Stimulated activated CD4-positive, alpha-beta T cell treated with anti-CD3 and anti-CD28 coated beads, Interleukin-2, amount 100 ng/mL, for 4 hours (primary cell): Measurements from ENCODE around the gene MOCOS.
"Not testable (repeated sequence)": the region's sequence is repeated elsewhere in the genome, so short reads cannot be mapped to it uniquely, and the experiment has no call there.

ENCODE experiments used
- DNase-seq: peaks from one replicate; pipeline ENCODE4 v3.0.0-alpha.2; 2020; ENCODE audit warnings: low read depth

Gene MOCOS

DNA sequence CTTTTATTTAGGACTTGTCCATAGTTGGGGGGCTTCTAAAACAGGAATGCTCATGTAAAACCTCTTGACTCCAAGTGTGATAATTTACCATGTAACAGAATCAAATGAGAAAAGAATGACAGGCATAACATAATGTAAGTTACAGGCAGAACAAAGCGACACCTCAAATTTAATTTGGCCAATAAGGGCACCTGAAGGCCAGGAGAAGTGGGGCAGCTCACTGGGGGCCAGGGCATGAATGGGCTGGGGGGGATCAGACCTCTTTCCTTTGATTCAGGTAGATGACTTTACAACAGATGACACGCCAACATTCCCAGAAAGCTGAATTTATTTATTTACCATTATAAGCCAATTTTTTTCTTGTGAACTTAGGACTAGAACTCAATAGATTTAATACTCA is 14.5 kb downstream of the MOCOS start:
- DNase-seq = no peak

DNA sequence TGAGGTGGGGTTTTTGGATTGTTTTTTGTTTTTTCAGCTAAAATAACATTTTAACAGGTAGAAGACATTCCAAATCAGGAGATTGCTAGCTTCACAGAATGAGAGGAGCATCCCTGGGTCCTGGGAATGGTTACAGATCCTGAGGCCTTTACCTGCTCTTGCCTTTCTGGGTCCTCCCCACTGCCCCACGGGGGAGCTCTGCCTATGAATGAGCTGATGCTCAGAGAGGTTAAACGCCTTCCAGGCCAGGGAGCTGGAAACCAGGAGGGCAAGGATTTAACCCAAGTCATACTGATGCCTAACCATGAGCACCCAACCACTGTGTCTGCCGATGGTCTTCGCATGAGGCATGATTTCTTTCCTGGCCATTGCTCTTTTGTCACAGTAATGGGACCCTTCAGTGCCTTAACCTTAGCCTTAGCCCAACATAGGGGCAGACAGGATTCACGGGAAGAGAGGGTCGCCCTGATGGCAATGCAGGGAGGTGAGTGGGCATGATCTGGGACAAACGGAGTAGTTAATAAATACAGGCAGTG is 16.1 kb downstream of the MOCOS start:
- no peak for DNase-seq

DNA sequence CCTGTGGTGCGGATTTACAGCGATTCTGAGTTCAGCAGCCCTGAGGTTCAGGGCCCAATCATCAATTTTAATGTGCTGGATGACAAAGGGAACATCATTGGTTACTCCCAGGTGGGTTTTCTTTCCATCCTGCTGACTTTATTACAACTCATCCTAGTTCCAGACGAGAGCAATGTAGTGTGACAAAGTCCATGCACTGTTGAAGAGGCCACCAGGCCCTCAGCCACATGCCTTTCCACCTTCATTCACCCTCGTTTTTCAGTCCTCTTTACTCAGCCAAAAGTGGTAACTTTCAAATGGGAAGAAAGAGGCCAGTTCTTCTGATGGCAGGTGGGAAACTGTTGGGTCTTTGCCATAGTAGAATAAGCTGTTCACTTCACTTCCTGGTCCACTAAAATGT is 17.9 kb downstream of the MOCOS start:
- no peak for DNase-seq

DNA sequence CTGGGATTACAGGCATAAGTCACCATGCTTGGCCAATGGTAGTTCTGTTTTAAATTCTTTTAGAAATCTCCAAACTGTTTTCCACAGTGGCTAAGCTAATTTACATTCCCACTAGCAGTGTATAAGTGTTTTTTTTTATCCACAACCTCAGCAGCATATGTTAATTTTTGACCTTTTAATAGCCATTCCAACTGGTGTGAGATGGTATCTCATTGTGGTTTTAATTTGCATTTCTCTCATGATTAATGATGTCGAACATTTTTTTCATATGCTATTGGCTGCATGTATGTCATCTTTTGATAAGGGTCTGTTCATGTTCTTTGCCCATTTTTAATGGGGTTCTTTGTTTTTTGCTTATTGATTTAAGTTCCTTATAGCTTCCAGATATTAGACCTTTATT is 20.0 kb downstream of the MOCOS start:
- DNase-seq = no peak

DNA sequence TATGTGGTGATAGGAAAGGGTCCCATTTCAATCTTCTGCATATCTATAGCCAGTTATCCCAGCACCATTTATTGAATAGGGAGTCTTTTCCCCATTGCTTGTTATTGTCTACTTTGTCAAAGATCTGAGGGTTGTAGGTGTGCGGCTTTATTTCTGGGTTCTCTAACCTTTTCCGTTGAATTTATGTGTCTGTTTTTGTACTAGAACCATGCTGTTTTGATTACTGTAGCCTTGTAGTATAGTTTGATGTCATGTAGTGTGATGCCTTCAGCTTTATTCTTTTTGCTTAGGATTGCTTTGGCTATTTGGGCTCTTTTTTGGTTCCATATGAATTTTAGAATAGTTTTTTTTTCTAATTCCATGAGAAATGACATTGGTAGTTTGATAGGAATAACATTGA is 20.7 kb downstream of the MOCOS start:
- DNase-seq = not testable (repeated sequence)

DNA sequence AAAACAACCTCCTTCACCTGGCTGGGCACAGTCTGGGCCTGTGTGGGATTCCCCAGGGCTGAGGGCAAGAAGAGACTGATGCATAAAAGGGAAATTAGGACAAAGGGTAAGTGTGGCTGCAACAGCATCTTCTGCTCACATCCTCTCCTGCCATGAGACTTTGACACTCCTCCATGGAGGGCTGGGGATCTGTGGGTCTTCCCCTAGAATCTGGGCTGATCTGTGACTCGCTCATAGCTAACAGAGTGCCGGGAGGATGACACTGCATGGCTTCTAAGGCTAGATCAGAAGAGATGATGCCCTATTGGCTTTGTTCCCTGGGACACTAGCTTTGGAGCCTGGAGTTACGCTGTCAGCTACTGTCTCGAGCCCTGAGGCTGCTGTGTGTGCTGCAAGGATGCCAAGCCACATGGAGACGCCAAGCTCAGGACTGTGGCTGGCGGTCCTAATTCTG is 24.3 kb downstream of the MOCOS start:
- no peak for DNase-seq

DNA sequence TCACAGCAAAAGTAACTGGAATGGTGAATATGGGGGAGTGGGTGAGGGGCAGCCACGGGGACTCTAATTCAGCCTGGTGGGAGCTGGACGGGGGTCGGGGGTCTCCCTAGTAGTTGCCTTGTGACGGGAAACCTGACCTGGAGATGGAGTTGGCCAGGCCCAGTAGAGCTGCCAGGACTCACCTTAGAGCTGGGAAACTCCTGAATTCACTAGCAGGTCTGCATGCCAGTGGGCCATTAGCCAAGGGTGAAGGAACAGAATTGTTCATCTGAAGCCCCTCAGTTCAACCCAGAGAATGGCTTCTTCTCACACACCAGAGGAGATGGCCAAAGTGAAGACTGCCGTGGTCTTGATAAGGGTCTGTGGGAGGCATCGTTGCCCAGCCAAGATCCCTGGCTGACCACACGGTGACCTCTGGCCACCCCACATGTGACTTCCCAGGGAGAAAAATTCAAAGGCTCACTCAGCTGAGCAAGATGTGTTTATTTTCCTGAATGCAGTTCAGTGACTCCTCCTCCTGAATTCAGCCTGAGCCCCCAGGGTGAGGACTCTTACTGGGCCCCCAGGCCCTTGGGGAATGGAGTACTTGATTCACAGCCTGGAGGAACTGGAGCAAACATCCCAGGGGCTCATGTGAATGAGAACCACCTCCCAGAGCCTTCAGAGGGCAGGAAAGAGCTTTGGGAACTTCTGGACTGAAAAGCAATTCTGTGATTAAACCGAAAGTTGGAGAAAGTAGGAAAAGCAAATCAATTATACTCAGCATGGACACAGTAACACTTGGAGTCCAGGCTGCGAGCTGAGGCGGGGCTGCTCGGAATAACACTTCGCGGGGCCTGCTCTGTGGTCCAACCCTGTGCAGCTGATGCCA is 25.2 kb downstream of the MOCOS start:
- DNase-seq = no peak

DNA sequence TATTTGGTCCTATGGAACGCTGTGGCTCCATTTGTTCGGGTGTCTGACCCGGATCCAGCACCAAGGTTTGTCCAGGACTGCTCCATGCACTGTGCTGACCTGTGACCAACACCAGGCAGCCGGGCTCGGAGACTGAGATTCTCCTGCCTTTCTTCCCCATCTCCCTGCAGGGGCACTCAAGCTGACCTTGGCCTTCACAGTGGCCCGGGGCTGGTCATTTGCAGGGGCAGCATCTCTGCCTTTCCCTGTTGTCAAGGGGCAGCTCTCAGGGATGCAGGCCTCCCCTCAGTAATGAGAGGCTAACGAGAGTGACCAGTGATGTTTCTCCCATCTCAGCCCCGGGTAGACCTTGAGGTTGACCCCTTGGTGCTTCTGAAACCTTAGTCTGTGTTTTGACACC is 27.5 kb downstream of the MOCOS start:
- DNase-seq = no peak

DNA sequence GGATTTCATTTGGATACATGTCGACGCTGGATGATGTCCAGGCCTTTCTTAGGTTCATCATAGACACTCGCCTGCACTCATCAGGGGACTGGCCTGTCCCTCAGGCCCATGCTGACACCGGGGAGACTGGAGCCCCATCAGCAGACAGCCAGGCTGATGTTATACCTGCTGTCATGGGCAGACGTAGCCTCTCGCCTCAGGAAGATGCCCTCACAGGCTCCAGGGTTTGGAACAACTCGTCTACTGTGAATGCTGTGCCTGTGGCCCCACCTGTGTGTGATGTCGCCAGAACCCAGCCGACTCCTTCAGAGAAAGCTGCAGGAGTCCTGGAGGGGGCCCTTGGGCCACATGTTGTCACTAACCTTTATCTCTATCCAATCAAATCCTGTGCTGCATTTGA is 28.3 kb downstream of the MOCOS start:
- no peak for DNase-seq

DNA sequence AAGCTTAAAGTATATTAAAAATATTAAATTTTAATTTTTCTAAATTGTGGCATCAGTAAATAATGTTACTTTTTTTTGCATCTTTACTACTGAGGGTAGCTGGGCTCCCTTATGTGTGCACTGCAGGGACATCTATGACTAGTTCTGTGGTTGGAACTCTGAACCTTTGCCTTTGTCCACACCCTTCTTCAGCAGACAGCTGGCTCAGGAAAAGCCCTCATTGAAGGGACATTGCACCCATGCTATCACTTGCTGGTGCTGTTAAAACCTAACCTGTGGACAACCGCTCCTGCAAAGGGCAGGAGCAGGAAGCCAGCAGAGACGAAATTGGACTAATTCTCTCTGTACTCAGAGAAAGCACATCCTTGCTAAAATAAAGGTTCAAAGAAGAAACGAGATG is 30.1 kb downstream of the MOCOS start:
- DNase-seq = no peak

DNA sequence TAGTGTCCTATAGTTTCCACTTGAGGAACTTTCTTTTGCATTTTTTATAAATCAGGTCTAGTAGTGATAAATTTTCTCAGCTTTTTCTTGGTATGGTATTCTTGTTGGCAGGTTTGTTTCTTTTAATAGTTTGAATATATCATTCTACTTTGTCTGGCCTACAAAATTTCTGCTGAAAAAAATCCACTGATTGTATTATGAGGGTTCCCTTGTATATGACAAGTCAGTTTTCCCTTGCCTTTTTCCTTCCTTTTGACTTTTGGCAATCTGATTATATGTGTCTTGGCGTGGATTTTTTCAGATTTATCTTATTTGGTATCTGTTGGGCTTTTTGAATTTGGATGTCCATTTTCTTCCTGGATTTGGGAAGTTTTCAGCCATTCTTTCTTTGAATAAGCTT is 41.9 kb downstream of the MOCOS start:
- no peak for DNase-seq

DNA sequence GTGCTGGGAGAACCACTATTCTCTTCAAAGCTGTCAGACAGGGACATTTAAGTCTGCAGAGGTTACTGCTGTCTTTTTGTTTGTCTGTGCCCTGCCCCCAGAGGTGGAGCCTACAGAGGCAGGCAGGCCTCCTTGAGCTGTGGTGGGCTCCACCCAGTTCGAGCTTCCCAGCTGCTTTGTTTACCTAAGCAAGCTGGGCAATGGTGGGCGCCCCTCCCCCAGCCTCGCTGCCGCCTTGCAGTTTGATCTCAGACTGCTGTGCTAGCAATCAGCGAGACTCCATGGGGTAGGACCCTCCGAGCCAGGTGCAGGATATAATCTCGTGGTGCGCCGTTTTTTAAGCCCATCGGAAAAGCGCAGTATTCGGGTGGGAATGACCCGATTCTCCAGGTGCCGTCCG is 53.2 kb downstream of the MOCOS start:
- not testable (repeated sequence) for DNase-seq

DNA sequence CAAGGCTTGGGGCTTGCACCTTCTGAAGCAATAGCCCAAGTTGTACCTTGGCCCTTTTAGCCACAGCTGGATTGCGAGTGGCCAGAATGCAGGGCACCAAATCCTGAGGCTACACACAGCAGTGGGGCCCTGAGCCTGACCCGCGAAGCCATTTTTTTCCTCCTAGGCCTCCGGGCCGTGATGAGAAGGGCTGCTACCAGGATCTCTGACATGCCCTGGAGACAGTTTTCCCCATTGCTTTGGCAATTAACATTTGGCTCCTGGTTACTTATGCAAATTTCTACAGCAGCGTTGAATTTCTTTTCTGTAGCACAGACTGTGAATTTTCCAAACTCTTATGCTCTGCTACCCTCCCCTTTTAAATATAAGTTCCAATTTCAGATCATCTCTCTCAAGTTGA is 54.5 kb downstream of the MOCOS start:
- DNase-seq = no peak

DNA sequence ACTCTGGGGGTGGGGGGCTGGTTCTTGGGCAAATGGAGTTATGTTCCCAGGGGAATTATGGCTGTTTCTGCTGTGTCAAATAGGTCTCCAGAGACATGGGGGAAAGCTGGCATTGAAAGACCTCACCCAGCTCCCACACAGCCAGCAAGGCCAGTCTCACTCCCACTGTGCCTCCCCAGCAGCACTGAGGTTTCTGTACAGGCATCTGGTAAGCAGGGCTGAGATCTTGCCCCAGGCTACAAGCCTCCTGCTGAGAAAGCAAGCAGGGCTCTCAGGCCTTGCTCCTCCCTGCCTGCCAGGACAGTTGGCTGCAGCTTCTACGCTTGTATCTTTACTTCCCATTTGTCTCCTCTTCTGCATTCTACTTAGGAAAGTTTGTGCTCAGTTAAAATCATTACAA is 59.7 kb downstream of the MOCOS start:
- DNase-seq = no peak

DNA sequence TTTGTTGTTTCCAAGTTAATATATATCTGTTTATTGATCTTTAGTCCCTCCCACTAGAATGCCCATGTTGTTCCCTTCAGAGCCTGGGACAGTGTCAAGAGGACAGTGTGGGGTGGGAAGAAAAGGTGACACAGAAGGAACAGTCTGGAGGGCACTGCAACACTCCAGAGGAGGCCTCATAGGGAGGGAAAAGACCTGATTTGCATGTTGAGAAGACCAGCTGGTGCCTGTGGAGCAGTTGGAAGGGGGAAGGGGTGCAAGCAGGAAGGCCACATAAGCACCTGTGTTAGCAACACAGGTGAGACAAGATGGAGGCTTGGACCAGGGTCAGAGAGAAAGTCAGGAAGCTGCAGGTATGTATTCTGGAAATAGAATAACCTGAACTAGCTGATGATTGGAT is 62.1 kb downstream of the MOCOS start:
- no peak for DNase-seq

DNA sequence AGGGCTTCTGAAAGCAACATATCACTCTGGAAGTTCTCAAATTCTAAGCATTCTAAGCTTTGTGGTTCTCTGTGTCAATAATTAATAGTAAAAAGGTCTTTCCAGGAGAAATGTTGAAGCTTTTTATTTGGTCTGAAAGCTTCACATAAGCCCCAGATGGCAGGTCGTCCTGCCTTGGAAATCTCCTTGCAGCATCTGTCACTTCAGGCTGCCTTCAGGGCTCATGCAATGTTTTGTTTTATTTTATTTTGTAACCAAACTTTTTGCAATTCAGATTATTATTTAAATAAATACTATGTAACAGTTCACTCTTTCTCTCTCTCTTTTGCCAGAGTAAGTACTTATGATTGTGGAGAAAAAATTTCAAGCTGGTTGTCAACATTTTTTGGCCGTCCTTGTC is 63.5 kb downstream of the MOCOS start:
- no peak for DNase-seq

DNA sequence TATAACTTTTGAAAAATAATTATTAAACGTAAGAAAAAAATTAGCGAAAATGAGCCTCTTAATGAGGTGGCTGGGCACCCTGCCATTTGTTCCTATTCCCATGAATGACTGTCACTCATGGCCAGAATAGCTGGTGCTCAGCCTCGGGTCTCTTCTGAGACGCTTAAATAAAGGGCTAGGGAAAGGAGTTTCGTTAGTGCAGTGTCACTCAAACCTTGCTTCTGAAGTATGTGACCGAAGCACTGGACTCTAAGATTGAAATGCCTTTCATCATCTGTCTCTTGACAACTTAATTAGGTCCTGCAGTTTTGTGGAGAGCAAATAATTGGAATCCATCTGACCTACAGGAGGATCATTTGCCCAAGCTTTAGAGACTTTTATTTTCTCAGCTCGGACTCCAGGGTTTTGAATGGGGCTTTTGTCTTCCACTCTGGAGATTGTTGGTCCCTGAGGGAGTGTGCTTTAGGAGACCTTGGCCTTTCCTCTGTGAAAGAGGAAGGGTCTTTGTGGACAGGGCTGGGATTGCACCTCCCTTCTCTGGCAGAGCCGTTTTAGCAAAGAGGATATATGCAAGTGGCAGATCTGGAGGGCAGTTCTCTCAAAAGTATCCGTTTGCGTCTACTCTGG is 67.9 kb downstream of the MOCOS start:
- DNase-seq = no peak

DNA sequence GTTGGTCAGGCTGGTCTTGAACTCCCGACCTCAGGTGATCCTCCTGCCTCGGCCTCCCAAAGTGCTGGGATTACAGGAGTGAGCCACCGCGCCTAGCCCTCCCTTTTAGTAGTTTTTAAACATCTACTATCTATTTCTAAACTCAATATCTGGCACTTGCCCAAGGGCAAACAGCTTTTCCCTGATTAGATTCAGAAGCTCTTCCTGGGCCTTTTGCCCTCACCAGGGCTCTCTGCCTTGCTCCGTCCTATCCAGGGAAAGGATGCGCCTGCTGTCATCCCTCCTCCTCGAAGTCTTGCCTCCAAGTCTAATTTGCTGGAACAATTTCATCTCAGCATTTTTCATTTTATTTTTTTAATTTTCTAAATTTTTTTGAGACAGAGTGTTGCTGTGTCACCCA is 68.8 kb downstream of the MOCOS start:
- DNase-seq = no peak

DNA sequence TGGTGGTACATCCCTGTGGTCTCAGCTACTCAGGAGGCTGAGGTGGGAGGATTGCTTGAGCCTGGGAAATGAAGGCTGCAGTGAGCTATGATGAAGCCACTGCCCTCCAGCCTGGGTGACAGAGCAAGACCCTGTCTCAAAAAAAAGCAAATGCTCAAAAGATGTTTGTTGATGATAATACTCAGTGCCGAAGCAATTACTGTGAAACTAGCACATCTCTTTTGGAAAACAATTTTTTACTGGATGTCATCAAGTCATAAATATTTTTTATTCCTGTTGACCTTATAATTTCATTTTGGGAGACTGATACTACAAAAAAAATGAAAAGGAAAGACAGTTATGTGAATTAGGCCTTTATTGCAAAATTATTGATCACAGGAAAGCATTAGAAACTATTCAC is 75.7 kb downstream of the MOCOS start:
- DNase-seq = no peak

DNA sequence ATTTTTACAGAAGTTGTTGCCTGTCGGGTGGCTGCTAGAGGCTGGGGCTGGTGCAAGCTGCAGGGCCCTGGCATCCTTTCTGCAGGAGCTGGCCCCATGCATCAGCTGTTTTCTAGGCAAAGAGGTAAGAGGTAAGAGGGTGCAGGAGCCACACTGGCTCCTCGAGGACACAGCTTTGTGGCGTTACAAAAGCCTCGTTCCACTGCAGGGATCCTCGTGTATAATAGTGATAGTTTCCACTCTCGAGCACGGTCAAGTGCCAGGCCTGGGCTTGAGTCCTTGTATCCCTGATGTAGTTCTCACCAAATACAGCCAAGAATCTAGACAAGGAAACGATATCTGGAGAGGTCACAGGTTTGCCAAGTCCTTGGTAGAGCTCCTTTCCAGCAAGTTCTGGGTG is 77.0 kb downstream of the MOCOS start:
- no peak for DNase-seq

DNA sequence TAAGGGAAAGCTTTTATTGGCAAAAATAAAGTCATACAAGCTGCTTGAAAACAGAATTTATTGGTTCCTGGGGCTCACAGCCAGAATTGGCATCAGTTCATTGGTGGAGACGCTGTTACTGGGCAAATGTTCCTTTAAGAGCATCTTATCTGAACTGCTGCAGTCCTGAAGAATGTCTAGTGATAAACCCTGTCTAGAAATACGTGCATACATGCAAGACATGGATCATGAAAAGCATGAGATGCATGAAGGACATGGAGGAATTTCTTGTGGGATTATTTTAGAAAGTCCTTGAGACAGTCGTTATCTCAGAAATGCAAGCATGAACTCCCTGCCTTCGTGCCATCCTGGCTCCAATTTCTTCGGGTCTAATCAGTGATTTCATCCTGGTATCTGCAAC is 77.7 kb downstream of the MOCOS start:
- DNase-seq = no peak

DNA sequence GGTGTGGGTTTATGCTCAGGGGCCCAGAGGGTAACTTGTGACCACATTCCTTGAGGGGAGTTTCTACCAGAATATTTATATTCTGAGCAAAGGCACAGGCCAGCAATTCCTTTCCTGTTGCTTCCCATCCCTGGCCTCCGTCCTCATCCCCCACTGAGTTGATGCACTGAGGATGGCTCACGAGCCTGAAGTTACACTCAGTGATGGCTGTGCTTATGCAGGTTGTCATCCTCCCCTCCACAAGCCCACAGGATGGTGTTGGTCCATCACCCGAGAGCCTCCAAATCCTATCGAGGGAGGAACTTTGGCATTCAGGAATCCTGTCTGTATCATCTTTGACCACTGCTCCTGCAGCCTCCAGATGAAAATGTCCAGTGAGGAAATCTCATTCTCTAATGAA is 81.9 kb downstream of the MOCOS start:
- DNase-seq = no peak

DNA sequence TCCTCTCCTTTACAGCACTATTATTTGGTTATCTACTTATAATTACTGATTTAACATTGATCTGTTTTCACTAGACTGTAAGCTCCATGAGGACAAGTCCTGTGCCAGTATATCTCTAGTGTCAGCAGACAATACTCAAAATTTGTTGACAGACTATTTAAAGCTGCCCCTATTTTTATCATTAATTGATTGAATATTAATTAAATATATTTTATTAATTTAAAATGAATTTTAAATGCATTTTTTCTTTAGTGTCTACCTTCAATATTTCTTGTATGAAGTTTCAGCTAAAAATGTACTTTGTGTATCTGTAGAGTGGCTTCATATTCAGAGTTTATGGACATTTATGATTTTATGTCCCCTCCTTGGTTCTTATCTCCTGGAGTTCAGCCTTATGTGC is 83.9 kb downstream of the MOCOS start:
- DNase-seq = no peak

DNA sequence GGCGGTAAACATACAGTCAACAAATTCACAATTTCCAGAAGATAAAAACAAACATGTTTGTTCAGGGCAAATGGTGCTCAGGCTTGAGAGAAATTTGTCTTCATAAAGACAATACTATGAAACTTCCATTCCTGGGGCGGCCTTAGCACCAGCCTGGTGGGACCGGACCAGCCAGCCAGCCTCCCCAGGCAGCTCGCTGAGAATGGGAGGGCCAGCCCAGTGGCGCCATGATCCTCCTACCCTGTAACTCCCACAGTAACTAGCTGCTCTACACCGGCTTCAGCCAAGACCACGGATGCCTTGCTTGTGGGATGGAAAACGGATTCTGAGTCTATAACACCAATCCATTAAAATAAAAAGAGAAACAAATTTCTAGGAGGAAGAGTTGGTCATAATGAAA is 86.0 kb downstream of the MOCOS start:
- DNase-seq = no peak
